ENCODE results near the gene TRAPPC5.

TRAPPC5 gene

GRCh38 chr19:7677669-7678311, 2.8 kb upstream of the TRAPPC5 start:
- DNase-seq: no peak

- peak; percentile 69 for DNase-seq
Measured at GRCh38 chr19:7678971-7679751, 1.5 kb upstream of the TRAPPC5 start.

GRCh38 chr19:7679771-7680605, 645 bp upstream of the TRAPPC5 start:
- no peak for DNase-seq

- DNase-seq: peak; percentile 90
Measured at GRCh38 chr19:7681340-7682174, 924 bp downstream of the TRAPPC5 start.

- no peak for DNase-seq
Measured at GRCh38 chr19:7682175-7682855, 1.7 kb downstream of the TRAPPC5 start.

GRCh38 chr19:7685546-7686445, 5.2 kb downstream of the TRAPPC5 start:
- DNase-seq: no peak

- no peak for DNase-seq
Measured at GRCh38 chr19:7687177-7687576, 6.5 kb downstream of the TRAPPC5 start.

GRCh38 chr19:7689165-7689564, 8.5 kb downstream of the TRAPPC5 start:
- DNase-seq: no peak

GRCh38 chr19:7690779-7691258, 10.2 kb downstream of the TRAPPC5 start:
- DNase-seq: no peak

- peak; percentile 52 for DNase-seq
Measured at GRCh38 chr19:7691497-7691896, 10.9 kb downstream of the TRAPPC5 start.

- peak; percentile 46 for DNase-seq
Measured at GRCh38 chr19:7692417-7693088, 11.9 kb downstream of the TRAPPC5 start.

- no peak for DNase-seq
Measured at GRCh38 chr19:7694499-7694898, 13.9 kb downstream of the TRAPPC5 start.

- no peak for DNase-seq
Measured at GRCh38 chr19:7697721-7698287, 17.2 kb downstream of the TRAPPC5 start.

- no peak for DNase-seq
Measured at GRCh38 chr19:7698583-7698982, 17.9 kb downstream of the TRAPPC5 start.

- DNase-seq: no peak
Measured at GRCh38 chr19:7699003-7699402, 18.4 kb downstream of the TRAPPC5 start.

- peak; percentile 77 for DNase-seq
Measured at GRCh38 chr19:7699417-7700401, 19.1 kb downstream of the TRAPPC5 start.

- DNase-seq: no peak
Measured at GRCh38 chr19:7701049-7701653, 20.5 kb downstream of the TRAPPC5 start.

Data from stimulated activated CD8-positive, alpha-beta memory T cell treated with anti-CD3 and anti-CD28 coated beads, Interleukin-4, amount 100 ng/mL, for 48 hours (primary cell).